HAP-1 (cell line): ENCODE data around the gene TBC1D22A.

Source experiments
- DNase-seq, 2 experiments: peaks; one replicate each; pipeline ENCODE4 v3.0.0-alpha.2; 2016 to 2020; ENCODE audit warnings: low spot score in 2 of 2
- H3K27me3 ChIP-seq: fragments of 250-450 bp; sonication (Bioruptor Pico); 2 replicates; pipeline ENCODE4 v1.5.1; 2020; ENCODE audit warnings: low read depth, mild to moderate bottlenecking, moderate library complexity
- H3K36me3 ChIP-seq: fragments of 250-450 bp; sonication (Bioruptor Pico); replicated peaks from 2 replicates; pipeline ENCODE4 v1.5.1; 2020; ENCODE audit warnings: mild to moderate bottlenecking
- H3K4me1 ChIP-seq: fragments of 250-450 bp; sonication (Bioruptor Pico); 2 replicates; pipeline ENCODE4 v1.5.1; 2020; ENCODE audit warnings: mild to moderate bottlenecking
- H3K4me3 ChIP-seq: fragments of 250-450 bp; sonication (Bioruptor Pico); 2 replicates; pipeline ENCODE4 v1.5.1; 2020; ENCODE audit warnings: mild to moderate bottlenecking, moderate library complexity
- H3K9me3 ChIP-seq: fragments of 250-450 bp; sonication (Bioruptor Pico); 2 replicates; pipeline ENCODE4 v1.5.1; 2020; ENCODE audit warnings: mild to moderate bottlenecking, moderate library complexity
- in situ Hi-C: fragments of 300-500 bp; cut with MboI; formaldehyde crosslinking; loops from 3 replicates; pipeline ENCODE4 v1.14.3; 2020; ENCODE audit warnings: low sequenced_read_pairs, inconsistent platforms, mixed read lengths

TBC1D22A gene

DNA sequence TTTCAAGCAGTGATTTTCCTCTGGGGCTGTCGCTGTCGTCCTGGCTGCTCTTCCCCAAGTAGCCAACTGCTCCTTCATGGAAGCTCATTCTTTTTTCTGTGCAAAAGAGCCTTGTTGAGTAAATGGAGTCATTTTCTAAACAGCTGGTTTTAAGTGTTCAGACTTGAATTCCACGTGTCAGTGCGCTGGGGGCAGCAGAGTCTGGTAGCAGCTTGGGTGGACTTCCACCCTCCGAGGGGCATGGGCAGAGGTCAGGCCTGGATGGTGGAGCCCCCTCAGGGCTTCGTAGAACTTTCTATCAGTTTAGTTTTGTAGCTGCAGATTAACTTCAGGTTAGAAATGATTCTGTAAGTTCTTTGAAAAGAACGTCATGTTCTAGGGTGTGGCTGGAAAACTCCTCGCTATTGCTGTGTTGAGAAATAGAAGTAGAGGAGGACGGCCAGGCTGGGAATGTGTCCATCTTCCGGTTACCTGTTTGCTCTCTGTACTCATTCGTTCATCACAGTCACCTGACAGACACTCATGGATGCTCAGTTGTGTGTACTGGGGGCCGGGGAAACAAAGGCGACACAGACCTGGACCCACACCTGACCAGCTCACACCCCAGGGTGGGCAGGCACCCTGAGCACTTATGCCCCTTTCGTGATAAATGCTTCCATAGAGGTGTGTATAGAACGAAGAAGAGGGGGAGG is 270.7 kb downstream of the TBC1D22A start:
- H3K27me3 ChIP-seq = no peaks in the 10 kb centered on the region
- no peaks in the 10 kb centered on the region for H3K9me3 ChIP-seq
- DNase-seq = no peak
- H3K4me3 ChIP-seq = no peak overlapping the region
- in situ Hi-C loops = no loop called here
- H3K36me3 ChIP-seq = no peaks in the 10 kb centered on the region
- H3K4me1 ChIP-seq = peaks cover 17% of the 10 kb centered on the region

DNA sequence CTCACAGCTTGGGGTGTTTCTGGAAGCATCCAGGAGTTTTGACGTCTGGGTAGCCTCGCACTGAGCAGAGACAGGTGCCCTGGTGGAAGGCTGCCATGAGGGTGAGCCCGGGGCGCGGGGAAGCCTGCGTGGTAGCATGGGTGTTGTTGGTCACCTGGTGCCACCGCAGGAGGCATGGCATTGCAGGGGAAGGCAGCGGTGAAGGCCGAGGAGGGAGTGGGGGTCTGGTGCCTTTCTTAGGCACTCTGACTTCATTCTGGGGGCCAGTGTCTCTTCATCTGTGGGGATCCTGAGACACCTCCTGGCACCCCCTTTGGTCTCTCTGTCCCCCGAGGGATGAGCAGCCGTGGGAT is 271.2 kb downstream of the TBC1D22A start:
- Histone ChIP-seq H3K9me3 (no peaks in the 10 kb centered on the region), H3K4me1 (peaks cover 17% of the 10 kb centered on the region), H3K27me3 (no peaks in the 10 kb centered on the region), H3K36me3 (no peaks in the 10 kb centered on the region), H3K4me3 (no peak overlapping the region)
- in situ Hi-C loops = no loop called here
- DNase-seq = no peak

DNA sequence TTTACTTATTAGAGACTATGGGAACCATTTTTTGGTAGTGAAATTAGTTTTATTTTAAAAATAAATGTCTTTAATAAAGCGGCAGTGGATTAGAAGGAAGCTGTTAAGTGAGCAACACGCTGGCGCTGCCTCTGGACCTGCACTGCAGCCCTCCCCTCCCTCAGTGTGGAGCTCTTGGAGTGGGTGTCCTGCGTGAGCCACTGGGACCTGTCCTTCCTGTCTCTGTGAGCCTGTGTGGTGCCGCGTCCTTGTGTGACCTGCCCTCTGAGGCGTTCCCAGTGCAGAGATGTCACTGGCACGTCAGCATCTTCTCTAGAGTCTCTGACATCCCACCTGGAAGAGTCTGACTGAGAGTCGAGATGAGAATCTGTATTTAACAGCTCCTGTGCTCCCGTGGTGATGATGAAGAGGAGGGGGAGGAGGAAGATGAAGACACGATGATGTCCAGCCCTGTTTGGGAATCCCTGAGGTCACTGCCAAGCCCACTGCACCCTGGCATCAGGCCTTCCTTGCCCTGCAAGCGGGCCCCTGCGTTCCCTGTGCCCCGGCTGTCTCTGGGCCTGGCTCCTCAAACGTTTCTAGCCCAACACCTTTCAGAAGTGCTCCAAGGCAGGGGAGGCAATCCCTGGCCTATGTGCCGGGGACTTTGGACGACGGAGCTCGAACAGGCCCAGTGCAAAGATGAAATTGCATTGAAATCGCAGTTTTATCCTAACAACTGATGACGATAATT is 271.8 kb downstream of the TBC1D22A start:
- Histone ChIP-seq H3K4me3 (no peak overlapping the region), H3K9me3 (no peaks in the 10 kb centered on the region), H3K36me3 (no peaks in the 10 kb centered on the region), H3K4me1 (peaks cover 17% of the 10 kb centered on the region), H3K27me3 (no peaks in the 10 kb centered on the region)
- in situ Hi-C loops = no loop called here
- DNase-seq = no peak

DNA sequence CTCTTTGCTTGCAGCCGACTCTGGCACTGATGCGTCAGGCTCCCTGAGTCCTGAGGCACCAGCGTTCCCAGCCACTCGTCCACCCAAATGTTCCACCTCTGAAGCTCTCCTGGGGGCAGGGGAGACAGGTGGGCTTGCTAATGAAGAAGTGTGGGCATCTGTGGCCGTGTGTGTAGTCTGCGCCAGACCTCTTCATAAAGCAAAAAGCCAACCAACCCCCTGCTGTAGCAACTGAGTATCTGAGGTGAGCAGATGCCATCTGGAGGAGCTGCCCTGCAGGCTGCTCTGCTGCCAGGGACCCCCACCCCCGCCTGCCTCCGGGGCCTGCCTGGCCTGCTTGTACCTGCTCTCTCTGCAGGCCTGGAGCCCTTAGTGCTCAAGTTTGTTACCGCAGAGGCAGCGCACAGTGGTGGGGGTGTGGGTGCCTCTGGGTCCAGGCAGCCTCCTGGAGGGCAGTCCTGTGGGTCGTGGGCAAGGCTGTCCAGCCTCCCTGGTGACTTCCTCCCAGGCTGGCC is 272.5 kb downstream of the TBC1D22A start:
- Histone ChIP-seq H3K4me1 (peaks cover 10% of the 10 kb centered on the region), H3K36me3 (no peaks in the 10 kb centered on the region), H3K4me3 (no peak overlapping the region), H3K27me3 (no peaks in the 10 kb centered on the region), H3K9me3 (no peaks in the 10 kb centered on the region)
- DNase-seq = no peak
- in situ Hi-C loops = no loop called here

DNA sequence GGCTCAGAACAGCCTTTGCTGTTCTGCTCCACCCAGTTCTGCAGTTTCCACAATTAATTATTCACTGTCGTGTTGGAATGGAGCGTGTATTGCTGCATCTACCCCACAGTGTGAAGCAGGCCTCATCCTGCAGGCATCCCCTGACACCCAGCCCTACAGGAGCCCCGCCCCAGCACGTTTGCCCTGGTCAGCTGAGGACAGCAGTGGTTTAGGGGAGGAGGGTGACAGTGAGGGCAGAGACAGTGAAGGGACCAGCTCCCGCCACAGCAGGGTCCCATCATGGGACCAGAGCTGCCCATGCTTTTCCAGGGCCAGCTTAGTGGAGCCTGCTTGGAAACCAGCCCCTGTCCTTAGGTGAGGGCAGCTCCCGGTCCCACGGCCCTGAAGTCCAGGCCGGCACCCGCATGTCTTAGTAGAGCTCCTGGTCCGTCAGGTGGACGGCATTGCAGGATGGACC is 273.0 kb downstream of the TBC1D22A start:
- no peak for DNase-seq
- no peaks in the 10 kb centered on the region for H3K27me3 ChIP-seq
- in situ Hi-C loops = no loop called here
- H3K36me3 ChIP-seq = no peaks in the 10 kb centered on the region
- no peak overlapping the region for H3K4me3 ChIP-seq
- no peaks in the 10 kb centered on the region for H3K9me3 ChIP-seq
- peaks cover 5% of the 10 kb centered on the region for H3K4me1 ChIP-seq

DNA sequence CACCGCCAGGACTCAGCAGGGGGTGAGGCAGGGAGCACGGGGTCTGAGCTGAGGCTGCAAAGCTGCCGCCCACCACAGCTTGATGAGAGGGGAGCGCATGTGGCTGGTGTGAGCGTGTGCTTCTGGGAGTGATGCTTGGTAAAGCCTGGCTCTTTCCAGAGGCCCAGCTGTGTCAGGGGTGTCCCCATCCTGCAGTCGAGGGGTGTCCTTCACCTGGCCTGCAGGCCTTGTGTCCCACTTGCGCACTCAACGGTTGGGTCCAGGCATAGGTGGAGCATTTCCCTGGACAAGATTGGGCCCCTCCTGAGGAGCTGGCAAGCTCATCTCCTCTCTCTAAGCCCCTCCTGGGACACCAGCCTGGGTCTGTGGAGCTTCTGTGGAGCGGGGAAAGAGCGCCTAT is 273.9 kb downstream of the TBC1D22A start:
- Histone ChIP-seq H3K27me3 (no peaks in the 10 kb centered on the region), H3K4me1 (no peaks in the 10 kb centered on the region), H3K36me3 (no peaks in the 10 kb centered on the region), H3K9me3 (no peaks in the 10 kb centered on the region), H3K4me3 (no peak overlapping the region)
- in situ Hi-C loops = no loop called here
- DNase-seq = no peak

DNA sequence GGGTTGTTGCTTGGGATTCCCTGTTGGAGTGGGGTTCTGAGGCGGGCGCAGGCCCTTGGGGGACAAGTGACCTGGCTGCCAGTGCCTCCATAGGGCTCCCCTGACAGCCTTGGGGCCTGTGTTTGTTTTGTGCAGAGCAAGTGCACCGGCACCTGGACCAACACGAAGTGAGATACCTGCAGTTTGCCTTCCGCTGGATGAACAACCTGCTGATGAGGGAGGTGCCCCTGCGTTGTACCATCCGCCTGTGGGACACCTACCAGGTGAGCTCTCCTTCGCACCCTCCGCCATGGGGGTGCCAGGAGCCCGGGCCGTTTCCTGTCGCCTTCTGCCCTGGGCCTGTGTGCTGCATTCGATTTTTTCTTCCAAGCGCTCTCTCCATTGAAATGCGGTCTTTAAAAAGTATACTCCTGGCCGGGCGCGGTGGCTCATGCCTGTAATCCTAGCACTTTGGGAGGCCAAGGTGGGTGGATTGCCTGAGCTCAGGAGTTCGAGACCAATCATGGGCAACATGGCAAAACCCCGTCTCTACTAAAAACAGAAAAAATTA is 274.6 kb downstream of the TBC1D22A start:
- no peaks in the 10 kb centered on the region for H3K9me3 ChIP-seq
- in situ Hi-C loops = no loop called here
- DNase-seq = no peak
- no peaks in the 10 kb centered on the region for H3K36me3 ChIP-seq
- H3K4me3 ChIP-seq = no peak overlapping the region
- H3K27me3 ChIP-seq = no peaks in the 10 kb centered on the region
- H3K4me1 ChIP-seq = no peaks in the 10 kb centered on the region

DNA sequence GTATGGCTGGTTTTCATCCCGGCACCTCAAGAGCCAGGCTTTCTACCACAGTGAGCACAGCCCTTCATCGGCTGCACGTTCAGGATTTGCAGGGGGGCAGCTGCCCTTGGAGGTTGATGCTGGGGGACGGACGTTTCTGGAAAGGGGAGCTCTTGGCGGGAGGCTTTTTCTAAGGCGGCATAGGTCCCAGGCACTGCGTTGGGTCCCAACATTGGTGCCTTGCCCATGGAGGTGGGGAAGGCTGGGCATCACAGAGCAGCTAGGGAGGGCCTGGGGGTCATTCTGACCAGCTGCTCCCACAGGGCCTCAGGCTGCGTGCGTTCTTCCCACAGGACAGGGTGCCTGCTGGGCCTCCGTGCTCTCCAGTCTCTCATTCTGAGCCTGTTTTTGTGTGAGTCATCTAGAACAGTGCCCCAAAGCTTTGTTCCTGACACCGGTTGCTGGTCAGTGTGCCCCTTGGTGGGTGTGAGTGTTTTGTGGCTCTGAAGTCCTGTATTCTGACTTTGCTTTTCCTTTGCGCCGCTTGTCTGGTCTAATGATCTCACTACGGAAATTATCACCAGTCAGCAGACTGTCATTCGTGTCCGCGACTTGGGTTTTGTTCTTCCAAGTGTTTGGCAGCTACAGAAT is 275.9 kb downstream of the TBC1D22A start:
- H3K4me1 ChIP-seq = no peaks in the 10 kb centered on the region
- H3K4me3 ChIP-seq = no peak overlapping the region
- in situ Hi-C loops = no loop called here
- H3K36me3 ChIP-seq = no peaks in the 10 kb centered on the region
- no peaks in the 10 kb centered on the region for H3K27me3 ChIP-seq
- no peaks in the 10 kb centered on the region for H3K9me3 ChIP-seq
- DNase-seq = no peak

DNA sequence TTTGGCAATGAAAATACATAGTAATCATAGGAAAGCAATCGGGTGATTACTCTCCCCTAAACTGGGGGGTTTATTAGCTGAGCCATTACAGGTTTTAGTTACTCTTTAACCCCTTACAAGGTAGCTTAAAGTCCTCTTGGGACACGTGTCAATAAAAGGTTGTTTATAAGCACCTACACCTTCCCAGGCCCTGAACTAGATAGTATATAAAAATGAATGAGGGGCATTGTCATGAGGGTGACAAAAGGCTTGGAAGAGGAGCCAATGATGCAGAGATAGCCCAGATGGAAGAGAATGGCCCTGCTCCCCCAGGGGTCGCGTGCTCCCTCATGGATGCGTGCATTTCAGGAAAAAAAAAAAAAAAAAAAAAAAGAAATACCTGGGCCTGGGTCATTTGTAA is 276.9 kb downstream of the TBC1D22A start:
- DNase-seq = no peak
- H3K4me1 ChIP-seq = no peaks in the 10 kb centered on the region
- H3K36me3 ChIP-seq = no peaks in the 10 kb centered on the region
- H3K4me3 ChIP-seq = no peak overlapping the region
- in situ Hi-C loops = no loop called here
- H3K9me3 ChIP-seq = no peaks in the 10 kb centered on the region
- H3K27me3 ChIP-seq = no peaks in the 10 kb centered on the region

DNA sequence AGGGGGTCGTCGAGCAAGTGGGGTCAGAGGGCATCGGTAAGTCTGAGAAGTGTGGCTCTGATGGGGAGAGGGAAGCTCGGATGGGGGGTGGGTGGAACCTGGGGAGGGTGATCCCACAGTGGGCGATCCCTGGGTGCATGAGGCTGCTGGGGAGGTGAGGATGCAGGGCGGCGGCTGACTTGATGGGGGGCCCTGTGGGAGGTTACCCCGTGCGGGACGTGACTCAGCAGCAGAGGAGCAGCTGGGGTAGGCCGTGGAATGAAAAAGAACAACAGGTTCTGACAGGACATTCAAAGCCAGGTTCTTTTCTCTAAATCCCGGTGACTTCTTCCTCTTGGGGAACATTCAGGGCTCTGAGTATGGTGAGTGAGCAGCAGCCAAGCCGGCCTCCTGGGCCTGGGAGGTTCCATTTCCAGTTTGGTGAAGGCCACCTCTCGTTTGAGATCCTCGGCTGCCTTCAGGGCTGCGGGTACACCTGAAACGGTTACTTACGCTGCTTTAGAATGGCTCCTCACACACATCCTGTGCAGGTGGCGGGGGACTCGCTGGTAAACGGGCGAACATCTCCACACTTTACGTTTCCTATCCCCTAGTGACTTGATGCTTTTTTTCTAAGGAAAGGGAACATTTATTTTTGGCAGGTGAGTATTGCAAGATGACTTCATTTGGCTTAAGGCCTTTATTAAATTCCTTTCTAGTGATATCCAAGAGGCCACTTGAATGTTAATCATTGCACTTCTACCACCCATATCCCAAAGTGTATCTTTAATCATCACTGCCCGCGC is 278.2 kb downstream of the TBC1D22A start:
- Histone ChIP-seq H3K27me3 (no peaks in the 10 kb centered on the region), H3K4me3 (no peak overlapping the region), H3K36me3 (no peaks in the 10 kb centered on the region), H3K4me1 (no peaks in the 10 kb centered on the region), H3K9me3 (no peaks in the 10 kb centered on the region)
- in situ Hi-C loops = no loop called here
- DNase-seq = no peak

DNA sequence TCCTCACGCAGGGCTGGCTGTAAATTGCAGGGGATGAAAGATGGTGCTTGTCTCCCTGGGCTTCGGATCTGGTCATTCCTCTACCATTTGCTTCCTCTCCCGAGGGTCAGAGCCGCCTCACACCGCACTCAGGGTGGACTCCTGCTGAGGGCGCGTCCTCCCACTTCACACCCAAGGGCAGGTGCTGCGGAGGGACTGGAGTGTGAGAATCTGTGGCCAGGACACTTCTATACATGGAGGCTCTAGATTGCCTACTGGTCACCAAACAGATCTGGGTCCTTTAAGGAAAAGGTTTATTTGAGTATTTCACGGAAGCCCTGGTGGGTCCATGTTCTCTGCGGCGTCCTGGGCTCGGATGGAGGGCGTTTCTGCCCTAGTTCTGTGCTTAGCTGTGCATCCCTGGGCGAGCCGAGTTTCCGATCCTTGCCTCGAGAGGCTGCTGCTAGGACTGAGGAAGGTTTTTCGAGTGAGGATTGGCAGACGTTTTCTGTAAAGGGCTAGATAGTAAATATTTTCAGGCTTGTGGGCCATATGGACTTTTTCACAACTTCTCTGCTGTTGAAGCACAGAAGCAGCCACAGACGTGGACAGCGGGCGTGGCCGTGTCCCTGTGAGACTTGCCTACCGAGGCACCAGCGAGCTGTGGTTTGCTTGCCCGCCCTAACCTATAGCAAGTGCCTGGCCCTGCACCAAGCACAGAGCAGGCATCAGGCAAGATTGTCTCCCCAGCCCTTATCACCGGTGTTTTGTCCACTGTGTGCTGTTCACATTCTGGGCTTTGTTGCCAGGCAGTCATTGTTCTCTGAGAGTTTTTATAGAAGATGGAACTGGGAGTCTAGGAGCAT is 279.0 kb downstream of the TBC1D22A start:
- Histone ChIP-seq H3K36me3 (no peaks in the 10 kb centered on the region), H3K9me3 (no peaks in the 10 kb centered on the region), H3K27me3 (no peaks in the 10 kb centered on the region), H3K4me3 (no peak overlapping the region), H3K4me1 (no peaks in the 10 kb centered on the region)
- no peak for DNase-seq
- in situ Hi-C loops = no loop called here

DNA sequence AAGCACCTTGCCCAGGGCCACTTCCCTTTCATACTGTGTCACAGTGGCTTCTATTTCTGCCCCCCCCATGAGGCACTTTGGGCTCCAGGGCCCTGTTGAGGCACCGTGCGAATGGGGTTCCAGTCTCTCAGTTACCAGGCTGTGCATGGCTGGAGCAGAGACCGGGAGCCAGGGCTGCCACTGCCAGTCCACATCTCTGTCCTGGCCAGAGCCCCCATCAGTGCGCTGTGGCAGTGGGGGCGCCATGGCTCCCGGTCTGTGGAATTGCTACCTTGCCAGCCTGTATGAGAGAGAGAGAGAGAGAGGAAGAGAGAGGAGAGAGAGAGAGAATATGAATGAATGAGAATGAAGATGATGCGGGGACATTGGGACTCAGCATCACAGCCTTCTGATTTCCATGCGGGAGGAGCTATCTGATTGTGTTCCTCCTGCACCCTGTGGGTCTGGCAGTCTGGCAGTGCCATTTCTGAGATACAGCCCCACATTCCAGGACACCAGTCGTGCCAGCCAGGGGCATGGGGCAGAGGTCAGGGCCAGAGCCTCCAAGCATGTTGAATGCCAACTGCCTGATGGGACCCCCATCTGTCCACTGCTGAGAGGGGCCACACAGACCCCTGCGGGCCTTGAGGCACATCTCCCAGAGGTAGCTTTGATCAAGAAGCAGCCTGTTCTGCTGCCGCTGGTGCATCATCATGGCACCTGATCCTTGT is 279.8 kb downstream of the TBC1D22A start:
- DNase-seq = no peak
- Histone ChIP-seq H3K4me3 (no peak overlapping the region), H3K36me3 (no peaks in the 10 kb centered on the region), H3K27me3 (no peaks in the 10 kb centered on the region), H3K4me1 (no peaks in the 10 kb centered on the region), H3K9me3 (no peaks in the 10 kb centered on the region)
- in situ Hi-C loops = no loop called here
